HCT116 (cell line): ENCODE results near the gene ZNRF4.

ENCODE experiments used
- EGR1 ChIP-seq: IDR thresholded peaks from 2 replicates; pipeline ENCODE4 v1.6.1; 2012; ENCODE audit warnings: low read depth
- EZH2 ChIP-seq: fragments of 200-600 bp; sonication (generic); IDR thresholded peaks from 2 replicates; pipeline ENCODE4 v1.6.1; 2017; ENCODE audit warnings: antibody characterized with exemption, mixed run types
- POLR2A ChIP-seq: IDR thresholded peaks from 2 replicates; pipeline ENCODE4 v1.7.0; 2011; ENCODE audit warnings: borderline replicate concordance; ENCODE audit not compliant: insufficient read depth, insufficient read length; ENCODE audit errors: extremely low read depth
- POLR2AphosphoS5 ChIP-seq: IDR thresholded peaks from 2 replicates; pipeline ENCODE4 v1.6.1; 2011; ENCODE audit warnings: mild to moderate bottlenecking, low read depth, low read length, moderate library complexity
- RAD21 ChIP-seq: IDR thresholded peaks from 2 replicates; pipeline ENCODE4 v1.6.1; 2012; ENCODE audit warnings: low read depth, mild to moderate bottlenecking
- SP1 ChIP-seq: IDR thresholded peaks from 2 replicates; pipeline ENCODE4 v1.6.1; 2012; ENCODE audit warnings: low read depth
- TF ChIP-seq, protein P1 (sequence below): IDR thresholded peaks from 2 replicates; pipeline ENCODE4 v1.6.1; 2012; ENCODE audit warnings: low read depth
- TF ChIP-seq, protein P2 (sequence below), 3 experiments: fragments of 200-600 bp in 1 of 3; sonication (generic) in 1 of 3; IDR thresholded peaks in 2 of 3; conservative IDR thresholded peaks in 1 of 3; 2 replicates each; pipeline ENCODE4 v1.5.1; 2012 to 2017; ENCODE audit warnings: low read depth in 2 of 3, low read length in 2 of 3, antibody characterized with exemption in 1 of 3, borderline replicate concordance in 1 of 3, control low read depth in 1 of 3, mild to moderate bottlenecking in 1 of 3, mixed read lengths in 1 of 3, mixed run types in 1 of 3, moderate library complexity in 1 of 3; ENCODE audit not compliant: insufficient read depth in 1 of 3

DNA sequence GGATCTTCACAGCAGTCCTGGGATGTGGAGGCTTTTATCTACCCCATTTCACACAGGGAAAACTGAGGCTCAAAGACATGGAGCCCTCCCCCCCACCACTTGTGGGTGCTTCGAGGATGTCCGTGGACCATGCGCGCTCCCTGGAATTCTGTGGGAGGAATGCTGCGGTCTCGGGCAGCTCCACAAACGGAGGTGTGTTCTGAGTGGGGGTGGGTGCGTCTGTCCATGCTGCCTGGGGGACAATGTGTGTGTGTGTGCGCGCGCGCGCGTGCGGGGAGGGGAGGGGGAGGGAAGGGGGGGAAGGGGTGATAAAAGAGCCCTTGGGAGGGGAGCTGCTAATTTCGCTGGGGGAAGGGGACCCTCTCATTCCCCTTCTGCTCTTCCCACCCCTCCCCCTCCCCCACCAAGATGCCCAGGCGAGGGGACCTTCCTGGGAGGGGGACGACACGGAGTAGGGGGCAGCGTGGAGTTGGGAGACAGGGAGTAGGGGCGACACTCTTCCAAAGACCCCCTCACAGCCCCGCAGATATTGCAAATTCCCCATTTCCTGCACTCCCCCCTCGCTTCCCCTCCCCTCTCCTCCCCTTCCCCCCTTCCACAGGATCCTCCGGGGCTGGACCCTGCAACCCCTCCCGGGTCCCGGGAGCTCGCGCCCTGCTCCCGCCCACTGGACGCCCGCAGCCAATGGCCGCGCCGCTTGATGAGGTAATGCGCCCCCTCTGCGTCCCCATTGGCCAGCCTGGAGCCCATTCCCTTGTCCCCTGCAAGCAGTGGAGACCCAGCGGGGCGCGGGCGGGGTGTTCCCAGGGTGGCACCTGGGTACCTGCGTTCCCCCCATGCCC is 18.9 kb upstream of the ZNRF4 start:
- TF ChIP-seq EGR1 (no peak), POLR2AphosphoS5 (no peak), POLR2A (no peak), EZH2 (no peak), SP1 (peak; percentile 49), RAD21 (no peak)
- TF ChIP-seq, protein P1, sequence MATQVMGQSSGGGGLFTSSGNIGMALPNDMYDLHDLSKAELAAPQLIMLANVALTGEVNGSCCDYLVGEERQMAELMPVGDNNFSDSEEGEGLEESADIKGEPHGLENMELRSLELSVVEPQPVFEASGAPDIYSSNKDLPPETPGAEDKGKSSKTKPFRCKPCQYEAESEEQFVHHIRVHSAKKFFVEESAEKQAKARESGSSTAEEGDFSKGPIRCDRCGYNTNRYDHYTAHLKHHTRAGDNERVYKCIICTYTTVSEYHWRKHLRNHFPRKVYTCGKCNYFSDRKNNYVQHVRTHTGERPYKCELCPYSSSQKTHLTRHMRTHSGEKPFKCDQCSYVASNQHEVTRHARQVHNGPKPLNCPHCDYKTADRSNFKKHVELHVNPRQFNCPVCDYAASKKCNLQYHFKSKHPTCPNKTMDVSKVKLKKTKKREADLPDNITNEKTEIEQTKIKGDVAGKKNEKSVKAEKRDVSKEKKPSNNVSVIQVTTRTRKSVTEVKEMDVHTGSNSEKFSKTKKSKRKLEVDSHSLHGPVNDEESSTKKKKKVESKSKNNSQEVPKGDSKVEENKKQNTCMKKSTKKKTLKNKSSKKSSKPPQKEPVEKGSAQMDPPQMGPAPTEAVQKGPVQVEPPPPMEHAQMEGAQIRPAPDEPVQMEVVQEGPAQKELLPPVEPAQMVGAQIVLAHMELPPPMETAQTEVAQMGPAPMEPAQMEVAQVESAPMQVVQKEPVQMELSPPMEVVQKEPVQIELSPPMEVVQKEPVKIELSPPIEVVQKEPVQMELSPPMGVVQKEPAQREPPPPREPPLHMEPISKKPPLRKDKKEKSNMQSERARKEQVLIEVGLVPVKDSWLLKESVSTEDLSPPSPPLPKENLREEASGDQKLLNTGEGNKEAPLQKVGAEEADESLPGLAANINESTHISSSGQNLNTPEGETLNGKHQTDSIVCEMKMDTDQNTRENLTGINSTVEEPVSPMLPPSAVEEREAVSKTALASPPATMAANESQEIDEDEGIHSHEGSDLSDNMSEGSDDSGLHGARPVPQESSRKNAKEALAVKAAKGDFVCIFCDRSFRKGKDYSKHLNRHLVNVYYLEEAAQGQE: no peak
- TF ChIP-seq, protein P2, sequence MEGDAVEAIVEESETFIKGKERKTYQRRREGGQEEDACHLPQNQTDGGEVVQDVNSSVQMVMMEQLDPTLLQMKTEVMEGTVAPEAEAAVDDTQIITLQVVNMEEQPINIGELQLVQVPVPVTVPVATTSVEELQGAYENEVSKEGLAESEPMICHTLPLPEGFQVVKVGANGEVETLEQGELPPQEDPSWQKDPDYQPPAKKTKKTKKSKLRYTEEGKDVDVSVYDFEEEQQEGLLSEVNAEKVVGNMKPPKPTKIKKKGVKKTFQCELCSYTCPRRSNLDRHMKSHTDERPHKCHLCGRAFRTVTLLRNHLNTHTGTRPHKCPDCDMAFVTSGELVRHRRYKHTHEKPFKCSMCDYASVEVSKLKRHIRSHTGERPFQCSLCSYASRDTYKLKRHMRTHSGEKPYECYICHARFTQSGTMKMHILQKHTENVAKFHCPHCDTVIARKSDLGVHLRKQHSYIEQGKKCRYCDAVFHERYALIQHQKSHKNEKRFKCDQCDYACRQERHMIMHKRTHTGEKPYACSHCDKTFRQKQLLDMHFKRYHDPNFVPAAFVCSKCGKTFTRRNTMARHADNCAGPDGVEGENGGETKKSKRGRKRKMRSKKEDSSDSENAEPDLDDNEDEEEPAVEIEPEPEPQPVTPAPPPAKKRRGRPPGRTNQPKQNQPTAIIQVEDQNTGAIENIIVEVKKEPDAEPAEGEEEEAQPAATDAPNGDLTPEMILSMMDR (IDR thresholded peaks at IDR 0.05 in 2 of 3, conservative IDR thresholded peaks at IDR 0.05 in 1 of 3; ENCODE audit: borderline replicate concordance in 1 of 3, insufficient read depth in 1 of 3, low read depth in 2 of 3, low read length in 2 of 3): no peak
